HG02973 (cell line): ENCODE measurements around the gene PARVB.

Experiments used
- ATAC-seq: cut with Tn5 transposase; IDR thresholded peaks from one replicate; pipeline ENCODE4 v1.9.1; 2021; ENCODE audit warnings: moderate library complexity; ENCODE audit not compliant: unreplicated experiment

PARVB gene

DNA sequence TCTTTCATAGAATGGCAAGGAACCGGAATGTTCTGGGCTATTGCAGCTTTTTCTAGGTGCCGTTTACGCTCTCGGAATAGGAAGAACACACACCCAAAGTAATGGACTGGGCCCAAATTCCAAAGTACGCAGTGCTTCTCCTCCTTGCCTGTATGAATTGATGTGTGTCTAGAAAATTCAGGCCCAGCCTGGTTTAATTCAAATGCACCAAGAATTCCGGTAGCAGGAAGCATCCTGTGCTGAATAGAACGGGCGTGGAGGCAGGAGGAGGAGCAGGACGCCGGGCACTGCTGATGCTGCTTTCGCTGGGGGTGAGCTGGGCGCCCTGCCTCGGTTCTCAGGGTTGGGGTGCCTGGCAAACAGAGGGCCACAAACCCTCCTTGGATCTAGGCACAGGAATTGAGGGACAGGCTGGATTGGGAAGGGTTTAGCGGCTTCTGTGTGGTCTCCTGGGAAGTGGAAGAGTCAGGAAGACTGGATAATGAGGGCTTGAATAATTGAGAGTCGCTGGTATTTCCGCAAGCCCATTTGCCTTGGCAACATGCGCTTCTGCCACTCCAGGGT is 2.0 kb downstream of the PARVB start:
- ATAC-seq = no peak

DNA sequence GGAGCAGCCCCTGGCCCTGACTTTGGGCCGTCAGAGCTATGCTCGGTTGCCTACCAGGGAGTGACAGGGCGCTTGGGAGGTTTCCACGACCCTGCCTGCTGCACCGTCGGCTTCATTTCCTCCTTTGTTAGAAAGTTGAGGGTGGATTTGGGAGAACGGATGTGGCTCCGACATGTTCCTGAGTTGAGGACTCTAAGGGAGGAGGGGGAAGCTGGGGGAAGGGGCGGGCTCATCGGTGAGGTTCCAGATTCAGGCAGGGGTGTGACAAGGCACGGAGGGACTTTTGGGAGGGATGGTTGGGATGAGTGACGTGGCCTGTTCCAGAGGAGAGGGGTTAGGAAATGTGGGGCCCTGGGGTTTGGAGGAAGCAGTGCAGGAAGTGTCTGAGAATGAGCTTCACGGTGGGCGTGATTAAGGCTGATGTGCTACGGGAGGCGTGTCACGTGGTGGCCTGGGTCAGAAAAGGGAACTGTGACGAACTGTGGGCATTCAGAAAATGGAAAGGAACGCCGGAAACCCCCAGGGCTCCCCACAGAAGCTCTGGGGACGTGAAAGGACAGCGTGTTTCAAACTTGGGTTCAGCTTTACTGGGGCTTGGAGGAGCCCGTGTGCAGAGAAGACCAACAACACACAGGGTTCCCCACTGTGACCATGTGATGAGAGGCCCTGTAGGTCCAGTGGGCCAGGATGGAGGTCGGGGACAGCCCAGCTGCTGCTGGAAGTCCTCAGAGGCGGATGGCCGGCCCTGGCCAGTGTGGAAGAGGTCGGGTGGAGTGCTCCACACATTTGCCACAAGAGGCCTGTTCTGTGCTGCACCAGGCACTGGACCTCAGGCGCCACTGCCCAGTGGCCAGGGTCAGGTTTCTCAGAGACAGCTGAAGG is 2.8 kb downstream of the PARVB start:
- ATAC-seq = peak; percentile 25

GRCh38 chr22:44028091-44028490 is 4.0 kb downstream of the PARVB start:
- ATAC-seq = no peak

- ATAC-seq = no peak
Measured at GRCh38 chr22:44029069-44029468, 5.0 kb downstream of the PARVB start.

- ATAC-seq = no peak
Measured at GRCh38 chr22:44030051-44030701, 6.1 kb downstream of the PARVB start.

GRCh38 chr22:44030702-44031082 is 6.6 kb downstream of the PARVB start:
- ATAC-seq = no peak

- ATAC-seq = no peak
Measured at GRCh38 chr22:44031158-44031952, 7.3 kb downstream of the PARVB start.

DNA sequence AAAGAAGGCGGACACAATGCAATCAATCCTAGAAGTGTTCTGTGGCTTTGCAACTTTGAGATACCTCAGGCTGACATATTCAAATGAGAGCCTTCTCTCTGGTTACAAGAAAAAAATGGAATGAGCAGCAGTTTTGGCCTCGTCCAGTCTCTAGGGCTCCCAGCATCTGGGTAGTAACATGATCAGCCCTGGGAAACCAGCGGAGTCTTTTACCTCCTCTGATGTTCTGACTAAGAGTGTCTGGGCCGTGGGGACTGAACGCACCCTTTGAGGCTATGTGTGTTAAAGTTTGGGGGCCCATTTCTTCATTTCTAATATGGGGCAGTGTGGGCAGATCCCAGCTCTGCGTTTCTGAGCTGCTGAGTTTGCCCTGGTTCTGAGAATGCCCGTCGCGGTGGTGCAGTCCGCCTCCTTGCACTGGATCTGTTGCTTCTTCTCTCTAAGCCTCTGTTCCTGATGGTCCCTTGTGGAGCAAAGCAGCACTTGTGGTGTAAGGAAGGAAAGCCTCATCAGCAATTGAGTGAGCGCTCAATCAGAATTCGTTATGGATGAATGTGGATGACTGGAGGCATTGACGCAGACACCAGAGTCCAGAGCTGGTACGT is 8.1 kb downstream of the PARVB start:
- no peak for ATAC-seq

- no peak for ATAC-seq
Measured at GRCh38 chr22:44033287-44033686, 9.2 kb downstream of the PARVB start.

DNA sequence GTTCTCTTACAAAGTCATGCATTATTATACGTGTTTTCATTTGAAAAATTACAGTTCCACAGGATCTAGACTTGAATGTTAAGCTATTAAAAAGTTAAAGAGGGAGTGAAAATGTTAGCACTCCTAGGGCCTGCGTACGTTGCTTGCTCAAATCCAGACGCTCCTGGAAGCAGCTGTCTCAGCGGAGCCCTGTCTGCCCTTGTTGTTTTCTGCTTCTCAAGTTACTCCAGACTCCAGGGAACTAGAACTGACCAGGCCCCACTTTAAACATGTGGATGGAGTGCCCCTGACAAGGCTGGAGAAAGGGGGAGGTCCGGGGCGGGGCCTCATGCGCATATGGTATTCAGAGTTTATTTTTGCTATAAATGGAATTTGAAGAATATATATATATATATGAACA is 9.6 kb downstream of the PARVB start:
- ATAC-seq = no peak

GRCh38 chr22:44037519-44038375 is 13.6 kb downstream of the PARVB start:
- no peak for ATAC-seq

GRCh38 chr22:44039566-44040171 is 15.6 kb downstream of the PARVB start:
- ATAC-seq = no peak

GRCh38 chr22:44042249-44043218 is 18.4 kb downstream of the PARVB start:
- ATAC-seq = no peak

- ATAC-seq = no peak
Measured at GRCh38 chr22:44045145-44045544, 21.0 kb downstream of the PARVB start.

DNA sequence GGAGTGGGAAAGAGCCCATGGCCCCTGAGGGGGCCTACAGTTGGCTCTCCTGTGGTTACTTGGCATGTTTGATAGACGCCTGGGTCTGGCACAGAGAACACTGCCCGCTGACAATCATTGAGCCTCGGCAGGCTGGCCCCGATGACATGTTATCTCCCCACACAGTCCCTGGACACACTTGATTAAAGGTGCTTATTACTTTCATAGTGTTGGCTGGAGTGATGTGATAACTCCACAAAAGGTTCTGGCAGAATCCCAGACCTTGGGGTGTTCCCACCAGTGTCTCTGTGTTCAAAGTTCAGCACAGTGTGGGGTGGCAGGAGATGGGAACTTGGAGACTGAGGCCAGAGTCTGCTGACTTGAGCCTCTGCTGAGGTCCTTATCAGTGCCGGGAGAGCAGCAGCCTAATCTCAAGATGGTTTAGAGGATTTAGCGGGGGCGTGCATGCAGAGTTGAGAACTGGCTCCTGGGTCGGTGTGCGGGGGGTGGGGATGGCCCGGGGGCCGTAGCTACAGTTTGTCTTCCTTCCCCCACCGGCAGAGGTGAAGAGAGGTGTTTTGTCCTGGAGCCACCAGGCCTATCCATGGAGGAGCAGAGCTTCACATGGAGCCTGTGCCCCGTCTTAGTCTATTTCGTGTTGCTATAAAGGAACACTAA is 22.5 kb downstream of the PARVB start:
- ATAC-seq = no peak

GRCh38 chr22:44047891-44048301 is 23.8 kb downstream of the PARVB start:
- ATAC-seq = no peak

DNA sequence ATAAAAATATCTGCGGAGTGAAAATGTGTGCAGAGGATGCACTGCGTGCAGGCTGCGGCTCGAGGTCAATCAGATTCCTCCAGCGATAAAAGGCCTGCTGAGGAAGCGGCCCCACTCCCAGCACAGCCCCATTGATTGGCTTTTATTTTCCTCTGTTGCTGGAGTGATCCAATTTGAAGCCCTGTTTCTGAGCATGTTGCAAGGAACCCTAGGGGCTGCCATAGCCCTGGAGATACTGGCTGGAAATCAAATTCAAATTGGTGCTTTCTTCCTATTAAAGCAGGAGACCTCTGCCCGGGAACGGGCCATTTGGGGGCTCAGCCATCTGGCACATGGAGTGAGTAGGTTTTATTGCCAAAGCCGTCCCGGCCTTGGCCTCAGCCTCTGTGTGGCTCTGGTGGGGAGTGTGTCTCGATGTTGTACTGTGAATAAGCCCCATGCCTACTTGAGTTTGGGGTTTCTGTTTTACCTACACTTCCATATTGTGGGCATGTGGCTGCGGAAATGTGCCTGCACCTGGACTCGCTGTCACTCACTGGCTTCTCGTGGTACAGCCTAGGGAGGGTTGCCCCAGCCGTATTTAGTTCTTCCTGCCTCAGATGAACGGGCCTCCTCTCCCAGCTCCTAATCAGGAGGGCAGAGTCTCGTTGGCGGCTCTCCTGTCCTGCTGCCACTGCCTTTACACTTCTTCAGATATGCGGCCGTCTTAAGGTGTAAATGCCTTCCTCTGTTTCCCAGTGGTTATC is 25.6 kb downstream of the PARVB start:
- ATAC-seq = no peak
